HG02852 (cell line): Measurements from ENCODE around the gene FNDC3B.

ENCODE experiments used
- ATAC-seq: cut with Tn5 transposase; IDR thresholded peaks from one replicate; pipeline ENCODE4 v1.9.1; 2021; ENCODE audit warnings: mild to moderate bottlenecking, moderate library complexity; ENCODE audit not compliant: unreplicated experiment

FNDC3B gene

GRCh38 chr3:172071780-172072330, 32.5 kb downstream of the FNDC3B start:
- ATAC-seq, result no peak

- no peak for ATAC-seq
Observed at GRCh38 chr3:172072543-172072942, 33.2 kb downstream of the FNDC3B start.

- ATAC-seq, result no peak
Observed at GRCh38 chr3:172073262-172073915, 34.0 kb downstream of the FNDC3B start.

- ATAC-seq, result no peak
Observed at GRCh38 chr3:172074032-172074431, 34.7 kb downstream of the FNDC3B start.

- ATAC-seq, result no peak
Observed at GRCh38 chr3:172074586-172074985, 35.2 kb downstream of the FNDC3B start.

GRCh38 chr3:172076212-172076611, 36.8 kb downstream of the FNDC3B start:
- ATAC-seq, result no peak

- no peak for ATAC-seq
Observed at GRCh38 chr3:172077197-172077757, 37.9 kb downstream of the FNDC3B start.

- no peak for ATAC-seq
Observed at GRCh38 chr3:172078244-172078643, 38.9 kb downstream of the FNDC3B start.

- no peak for ATAC-seq
Observed at GRCh38 chr3:172078721-172079120, 39.3 kb downstream of the FNDC3B start.

- no peak for ATAC-seq
Observed at GRCh38 chr3:172079326-172079976, 40.1 kb downstream of the FNDC3B start.

GRCh38 chr3:172080503-172080902, 41.1 kb downstream of the FNDC3B start:
- ATAC-seq, result no peak

GRCh38 chr3:172082269-172082668, 42.9 kb downstream of the FNDC3B start:
- no peak for ATAC-seq

GRCh38 chr3:172082820-172083513, 43.6 kb downstream of the FNDC3B start:
- no peak for ATAC-seq

- ATAC-seq, result no peak
Observed at GRCh38 chr3:172083995-172084409, 44.6 kb downstream of the FNDC3B start.

- ATAC-seq, result no peak
Observed at GRCh38 chr3:172084871-172085556, 45.6 kb downstream of the FNDC3B start.

GRCh38 chr3:172085557-172085895, 46.1 kb downstream of the FNDC3B start:
- no peak for ATAC-seq

GRCh38 chr3:172086071-172086470, 46.7 kb downstream of the FNDC3B start:
- no peak for ATAC-seq

- ATAC-seq, result no peak
Observed at GRCh38 chr3:172087198-172087597, 47.8 kb downstream of the FNDC3B start.

GRCh38 chr3:172087602-172088580, 48.5 kb downstream of the FNDC3B start:
- ATAC-seq, result peak; percentile 93

- no peak for ATAC-seq
Observed at GRCh38 chr3:172089250-172089649, 49.9 kb downstream of the FNDC3B start.
